K562 (cell line): ENCODE results near the gene PLG. TPM values are rescaled to one million over a fixed set of nuclear protein-coding genes. Genes with fewer than 3 reads are reported as not detected.

Source experiments
- ATAC-seq: fragments of 200-7000 bp; cut with Tn5 transposase; 3 replicates; pipeline ENCODE4 v1.9.1; 2020; ENCODE audit warnings: moderate library complexity
- BruUV-seq: library from RNA; stranded (reverse); fragments of 400-500 nt; replicated peaks from 2 replicates; lab custom pipeline; 2021; lab: Mats Ljungman, UMichigan
- CTCF ChIA-PET: fragments of 300-600 bp; formaldehyde crosslinking; extraction: SDS; loops from one replicate; lab custom pipeline; 2021; ENCODE audit warnings: low intra/inter-chr PET ratio; lab: Yijun Ruan, JAX
- POLR2A ChIA-PET: fragments of 300-600, 350-650 bp; sonication (Branson Sonifier 250); formaldehyde crosslinking; extraction: SDS; loops from one replicate; lab custom pipeline; 2021; ENCODE audit warnings: antibody characterized with exemption, inconsistent platforms; lab: Yijun Ruan, JAX
- DNase-seq, 4 experiments: peaks; one replicate each; pipeline versions ENCODE4 v3.0.0 to v3.0.0-alpha.2; 2011 to 2018; ENCODE audit warnings: low spot score in 3 of 4, mixed read lengths in 3 of 4; ENCODE audit errors: extremely low read depth in 1 of 4
- FAIRE-seq: peaks from 2 replicates; lab custom pipeline; 2011; peaks lifted over from hg19 to GRCh38; lab: Jason Lieb, UNC
- H2AFZ ChIP-seq: 2 replicates; pipeline ENCODE4 v1.6.0; 2011; ENCODE audit warnings: low read depth, low read length, control low read depth, inconsistent platforms
- H3K27ac ChIP-seq: fragments of 200-600 bp; 3 replicates; pipeline ENCODE4 v1.8.0; 2011; ENCODE audit warnings: low read depth, mild to moderate bottlenecking, control low read depth, inconsistent platforms, low read length, moderate library complexity, mixed read lengths; ENCODE audit errors: extremely low read depth
- H3K27me3 ChIP-seq, 2 experiments: fragments of 300-600 bp in 1 of 2; 2 replicates in 1 of 2; 3 replicates in 1 of 2; pipeline versions ENCODE4 v1.6.0 to v1.8.0; 2011; ENCODE audit warnings: inconsistent platforms in 2 of 2, low read length in 2 of 2, mild to moderate bottlenecking in 1 of 2, mixed read lengths in 1 of 2, moderate library complexity in 1 of 2; ENCODE audit not compliant: control insufficient read depth in 2 of 2, insufficient read depth in 2 of 2
- H3K36me3 ChIP-seq: fragments of 300-600 bp; 3 replicates; pipeline ENCODE4 v1.8.0; 2011; ENCODE audit warnings: mild to moderate bottlenecking, low read length, inconsistent platforms; ENCODE audit not compliant: control insufficient read depth, insufficient read depth
- H3K4me1 ChIP-seq, 2 experiments: fragments of 200-600 bp in 1 of 2; replicated peaks in 1 of 2; 2 replicates in 1 of 2; 3 replicates in 1 of 2; pipeline versions ENCODE4 v1.5.1 to v1.8.0; 2011; ENCODE audit warnings: inconsistent platforms in 2 of 2, low read length in 2 of 2, mild to moderate bottlenecking in 1 of 2, mixed read lengths in 1 of 2, moderate library complexity in 1 of 2; ENCODE audit not compliant: control insufficient read depth in 2 of 2, insufficient read depth in 2 of 2
- H3K4me2 ChIP-seq: 2 replicates; pipeline ENCODE4 v1.6.1; 2011; ENCODE audit warnings: low read length, control low read depth, inconsistent platforms, mixed read lengths; ENCODE audit not compliant: insufficient read depth
- H3K4me3 ChIP-seq: fragments of 200-600 bp; sonication (generic), shearing (Covaris generic); 2 replicates; pipeline ENCODE4 v1.5.1; 2016; ENCODE audit warnings: control low read depth, inconsistent platforms
- H3K79me2 ChIP-seq: fragments of 200-600 bp; 3 replicates; pipeline ENCODE4 v1.8.0; 2011; ENCODE audit warnings: low read length, inconsistent platforms; ENCODE audit not compliant: control insufficient read depth, insufficient read depth
- H3K9ac ChIP-seq, 2 experiments: 2 replicates each; pipeline versions ENCODE4 v1.6.0 to v1.6.1; 2011; ENCODE audit warnings: low read depth in 2 of 2, low read length in 2 of 2, control low read depth in 1 of 2, inconsistent platforms in 1 of 2, mild to moderate bottlenecking in 1 of 2, mixed read lengths in 1 of 2; ENCODE audit not compliant: insufficient read depth in 1 of 2
- H3K9me1 ChIP-seq: one replicate; pipeline ENCODE4 v1.6.0; 2011; ENCODE audit warnings: inconsistent platforms, mild to moderate bottlenecking, low read length, moderate library complexity; ENCODE audit not compliant: control insufficient read depth, insufficient read depth
- H3K9me3 ChIP-seq: replicated peaks from 2 replicates; pipeline ENCODE4 v1.5.1; 2011; ENCODE audit warnings: low read depth, low read length, inconsistent platforms; ENCODE audit not compliant: control insufficient read depth, insufficient read depth
- H4K20me1 ChIP-seq: replicated peaks from 2 replicates; pipeline ENCODE4 v1.6.1; 2011; ENCODE audit warnings: low read length, inconsistent platforms, mixed read lengths; ENCODE audit not compliant: control insufficient read depth, insufficient read depth
- ETS2 ChIP-seq: IDR thresholded peaks from 2 replicates; pipeline ENCODE4 v1.6.1; 2016; ENCODE audit warnings: borderline replicate concordance, missing genetic modification characterization, mild to moderate bottlenecking, moderate library complexity, missing compliant biosample characterization; ENCODE audit not compliant: poor library complexity, severe bottlenecking
- FOXA1 ChIP-seq: fragments of 450-650 bp; IDR thresholded peaks from 2 replicates; pipeline ENCODE4 v1.6.1; 2016; ENCODE audit warnings: mild to moderate bottlenecking, borderline replicate concordance
- HDAC6 ChIP-seq: IDR thresholded peaks from 2 replicates; pipeline ENCODE4 v1.6.1; 2012; ENCODE audit warnings: low read depth, mild to moderate bottlenecking, control low read depth, inconsistent platforms, low read length, moderate library complexity
- HNRNPK ChIP-seq: fragments of 200-400 bp; formaldehyde crosslinking; IDR thresholded peaks from one replicate; pipeline ENCODE4 v1.6.1; 2018; ENCODE audit warnings: mild to moderate bottlenecking, low read depth, low read length; ENCODE audit not compliant: poor library complexity, severe bottlenecking
- KLF10 ChIP-seq: fragments of 250-450 bp; sonication (Bioruptor Pico); IDR thresholded peaks from 2 replicates; pipeline ENCODE4 v1.6.1; 2021; ENCODE audit warnings: matching md5 sums
- MEF2D ChIP-seq: conservative IDR thresholded peaks from 2 replicates; pipeline ENCODE4 v1.6.1; 2016; ENCODE audit warnings: low read depth, missing genetic modification characterization, missing compliant biosample characterization
- NCOA4 ChIP-seq: fragments of 450-650 bp; IDR thresholded peaks from 2 replicates; pipeline ENCODE4 v1.6.1; 2018; ENCODE audit warnings: mild to moderate bottlenecking; ENCODE audit not compliant: partially characterized antibody
- NR4A1 ChIP-seq, 2 experiments: fragments of 250-450 bp in 1 of 2; fragments of 450-650 bp in 1 of 2; sonication (Bioruptor Pico) in 1 of 2; IDR thresholded peaks; 2 replicates each; pipeline versions ENCODE4 v1.4.0 to v1.6.1; 2016 to 2020; ENCODE audit warnings: mild to moderate bottlenecking in 2 of 2, missing compliant biosample characterization in 1 of 2, missing genetic modification characterization in 1 of 2, moderate library complexity in 1 of 2
- NRF1 ChIP-seq, 2 experiments: fragments of 450-650 bp; IDR thresholded peaks in 1 of 2; conservative IDR thresholded peaks in 1 of 2; 2 replicates each; pipeline ENCODE4 v1.6.1; 2014; ENCODE audit warnings: mild to moderate bottlenecking in 2 of 2
- POLR2B ChIP-seq: fragments of 450-650 bp; IDR thresholded peaks from 2 replicates; pipeline ENCODE4 v1.6.1; 2018; ENCODE audit warnings: low read depth; ENCODE audit not compliant: partially characterized antibody
- RBBP5 ChIP-seq: fragments of 200-600 bp; sonication (generic); IDR thresholded peaks from 2 replicates; pipeline ENCODE4 v1.6.1; 2012; ENCODE audit warnings: borderline replicate concordance, mild to moderate bottlenecking, low read length, control low read depth, inconsistent platforms; ENCODE audit not compliant: insufficient read depth, poor library complexity, severe bottlenecking
- SMARCE1 ChIP-seq: fragments of 450-650 bp; IDR thresholded peaks from 2 replicates; pipeline ENCODE4 v1.7.1; 2016; ENCODE audit warnings: mild to moderate bottlenecking
- U2AF1 ChIP-seq: fragments of 200-400 bp; formaldehyde crosslinking; optimal IDR thresholded peaks from 2 replicates; pipeline ENCODE3; 2017; ENCODE audit warnings: mild to moderate bottlenecking, low read depth, low read length, moderate library complexity
- ZBTB1 ChIP-seq: sonication (generic); formaldehyde crosslinking; IDR thresholded peaks from 2 replicates; pipeline ENCODE4 v1.8.1; 2023; ENCODE audit warnings: missing genetic modification reagents, low read depth, mild to moderate bottlenecking, borderline replicate concordance
- ZNF282 ChIP-seq: sonication (generic); formaldehyde crosslinking; IDR thresholded peaks from 2 replicates; pipeline ENCODE4 v1.8.1; 2023; ENCODE audit warnings: missing genetic modification reagents
- WGBS: fragments of 100-300 bp; shearing (Covaris generic); methylation state at CpG from one replicate; pipeline ENCODE4 v1.1.6; 2016; ENCODE audit warnings: low coverage, mixed read lengths; ENCODE audit not compliant: insufficient coverage; ENCODE audit errors: missing lambda C conversion rate; 5-methylcytosine and 5-hydroxymethylcytosine counted together
- in situ Hi-C: fragments of 300-500 bp; cut with MboI; formaldehyde crosslinking; loops from 4 replicates; pipeline ENCODE4 v1.15.0; 2018; ENCODE audit warnings: inconsistent platforms, mixed read lengths
- intact Hi-C: fragments of 100-400 bp; cut with micrococcal nuclease; formaldehyde crosslinking; loops from 2 replicates; pipeline ENCODE4 v1.14.2; 2022
- polyA plus RNA-seq, 8 experiments: library from polyadenylated mRNA; depleted of rRNA in 4 of 8; stranded (reverse) in 5 of 8; unstranded in 3 of 8; fragments of >200 nt; fragmentation: Nextera tagmentation in 2 of 8; fragmentation: Illumina TruSeq in 1 of 8; extraction: Ambion mirVana in 2 of 8; extraction: Trizol in 1 of 8; gene quantifications; 2 replicates each; pipeline versions ENCODE4 v1.2.1 to v1.2.3, GENCODE V29; 2011 to 2014; ENCODE audit warnings: inconsistent platforms in 1 of 8, missing spikeins in 1 of 8
- total RNA-seq, 7 experiments: library from RNA; depleted of rRNA in 6 of 7; stranded (reverse); fragments of >200 nt in 6 of 7; fragmentation: Illumina TruSeq in 2 of 7; extraction: Trizol in 2 of 7; gene quantifications; 2 replicates each; pipeline versions ENCODE4 v1.2.1 to v1.2.3, GENCODE V29; 2011 to 2021; ENCODE audit warnings: low replicate concordance in 1 of 7

PLG gene
- total and polyA plus RNA-seq, 9 of the 15 experiments (the other 6 are each of a cell fraction or from before 2014, with no cell fraction given): 0.64 TPM; not detected in 8

GRCh38 chr6:160791459-160791858, 89.4 kb downstream of the PLG start:
- peak overlapping the region; percentile 92 for H3K27ac ChIP-seq
- FAIRE-seq: no peak
- CTCF ChIA-PET: no interaction called here
- in situ Hi-C loops: no loop called here
- peak overlapping the region; percentile 87 for H2AFZ ChIP-seq
- no peaks in the 10 kb centered on the region for H3K79me2 ChIP-seq
- H3K9me3 ChIP-seq: peaks cover 2% of the 10 kb centered on the region; the same call in 1 of the 2 replicates
- H3K4me1 ChIP-seq: peaks cover 10 to 19% of the 10 kb centered on the region in 2 experiments; a peak in 4 of 5 replicates
- no peaks in the 10 kb centered on the region; the same call in 2 of the 3 replicates for H3K36me3 ChIP-seq
- peak; percentile 24 to 44; a peak in 1 of 4 replicates for TF ChIP-seq NRF1 (conservative IDR thresholded peaks at IDR 0.05 in 1 of 2, IDR thresholded peaks at IDR 0.05 in 1 of 2)
- TF ChIP-seq KLF10 (CRISPR knock-in tag): no peak
- no peaks in the 10 kb centered on the region for H3K9me1 ChIP-seq
- no peak overlapping the region for H3K4me3 ChIP-seq
- no peaks in the 10 kb centered on the region for H4K20me1 ChIP-seq
- WGBS: 12% methylated on average over 6 of the region's 6 CpGs
- TSS peak; percentile 88 for BruUV-seq
- ATAC-seq: peak; percentile 80
- no peaks in the 10 kb centered on the region for H3K27me3 ChIP-seq
- DNase-seq: peak in 1 of 4 experiments; percentile 72
- intact Hi-C loops: loop anchor here (10.0 kb wide), 1 partner anchor 483 kb away; the partner anchor contains the start of gene AGPAT4
- peak overlapping the region; percentile 72 for H3K4me2 ChIP-seq
- POLR2A ChIA-PET: interaction anchor here (1.1 to 1.3 kb wide), 2 partner anchors 9 to 19 kb away, joined by 5 to 6 read pairs; no protein-coding TSS in a partner anchor
- H3K9ac ChIP-seq: peak overlapping the region; percentile 58 to 80; a peak in 3 of 4 replicates

DNA sequence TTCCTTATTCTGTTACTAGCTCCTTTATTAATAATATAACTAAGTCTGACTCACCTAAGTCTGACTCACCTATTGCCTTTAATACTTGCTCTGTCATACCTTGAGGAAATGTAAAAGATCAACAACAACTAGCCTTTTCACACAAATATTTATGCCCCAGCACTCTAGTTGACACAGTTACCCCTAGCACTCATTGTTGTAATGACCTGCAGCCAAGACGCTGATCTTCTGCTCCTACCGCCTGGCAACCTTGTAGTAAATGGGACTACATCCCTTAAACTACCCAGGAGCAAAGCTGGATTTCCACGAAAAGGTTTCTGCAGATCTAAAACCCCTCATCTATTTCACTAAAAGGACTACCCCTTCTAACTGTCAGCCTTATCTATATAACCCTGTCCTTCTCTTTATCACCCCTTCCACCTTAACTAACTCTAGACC, 90.0 kb downstream of the PLG start:
- Histone ChIP-seq H3K27ac (peak overlapping the region; percentile 92), H3K9me1 (no peaks in the 10 kb centered on the region), H3K4me3 (no peak overlapping the region), H4K20me1 (no peaks in the 10 kb centered on the region), H3K9me3 (peaks cover 2% of the 10 kb centered on the region; the same call in 1 of the 2 replicates), H3K4me2 (peak overlapping the region; percentile 72), H3K79me2 (no peaks in the 10 kb centered on the region), H2AFZ (peak overlapping the region; percentile 87), H3K27me3 (no peaks in the 10 kb centered on the region), H3K4me1 (peaks cover 10 to 19% of the 10 kb centered on the region in 2 experiments; a peak in 4 of 5 replicates), H3K36me3 (no peaks in the 10 kb centered on the region; the same call in 2 of the 3 replicates), H3K9ac (peak overlapping the region in 1 of 2 experiments; percentile 58; a peak in 2 of 4 replicates)
- WGBS: 2% methylated on average over 3 of the region's 3 CpGs
- DNase-seq: peak in 2 of 4 experiments; percentile 58 to 83
- in situ Hi-C loops (no loop called here), intact Hi-C loops (loop anchor here (10.0 kb wide), 1 partner anchor 483 kb away; the partner anchor contains the start of gene AGPAT4)
- BruUV-seq: no TSS peak
- POLR2A ChIA-PET: interaction anchor here (0.9 to 1.3 kb wide), 3 partner anchors 9 to 20 kb away, joined by 3 to 6 read pairs (median 5); no protein-coding TSS in a partner anchor
- ATAC-seq: peak; percentile 45
- CTCF ChIA-PET: no interaction called here
- FAIRE-seq: peak; percentile 49
- no peak for TF ChIP-seq HDAC6
- no peak for TF ChIP-seq POLR2B
- TF ChIP-seq NCOA4: no peak
- TF ChIP-seq RBBP5: no peak
- no peak for TF ChIP-seq ZBTB1
- TF ChIP-seq SMARCE1: peak; percentile 33
- no peak for TF ChIP-seq MEF2D
- TF ChIP-seq HNRNPK: no peak
- TF ChIP-seq ETS2: no peak
- no peak for TF ChIP-seq FOXA1
- TF ChIP-seq NR4A1 (CRISPR knock-in tag; IDR thresholded peaks at IDR 0.05): no peak
- no peak for TF ChIP-seq NR4A1 (tag; IDR thresholded peaks at IDR 0.05)
- TF ChIP-seq U2AF1: no peak
- TF ChIP-seq ZNF282 (CRISPR knock-in tag): no peak
